Measurements from ENCODE around the gene DNTTIP2. TPM values are rescaled to one million over a fixed set of nuclear protein-coding genes. Genes with fewer than 3 reads are reported as not detected.

Gene DNTTIP2
- polyA plus RNA-seq, 1 of the 3 experiments (the other 2 are of a cell fraction): 9.6 TPM

- CTCF ChIA-PET: interaction anchor here (1.0 to 1.6 kb wide), 2 partner anchors 27 to 39 kb away, joined by 3 to 4 read pairs; no protein-coding TSS in a partner anchor
Measured at GRCh38 chr1:93871366-93871765, 7.6 kb downstream of the DNTTIP2 start.

More at GRCh38 chr1:93871366-93871765, 7.6 kb downstream of the DNTTIP2 start:
- Histone ChIP-seq H2AFZ (ENCODE audit: low read depth) (no peak overlapping the region), H3K9ac (no peak overlapping the region), H3K27me3 (ENCODE audit: insufficient read depth) (no peaks in the 10 kb centered on the region), H3K9me2 (no peaks in the 10 kb centered on the region), H3K79me2 (ENCODE audit: insufficient read depth) (peaks cover 42% of the 10 kb centered on the region), H3K4me3 (ENCODE audit: low read depth in 2 of 2, low read length in 1 of 2) (no peak overlapping the region), H4K20me1 (ENCODE audit: insufficient read depth) (peaks cover 8% of the 10 kb centered on the region; the same call in 1 of the 2 replicates), H3K9me3 (no peaks in the 10 kb centered on the region), H3K27ac (ENCODE audit: low read depth in 2 of 2, low read length in 1 of 2) (no peak overlapping the region), H3F3A (replicated peaks; ENCODE audit: insufficient read depth) (peaks cover 44% of the 10 kb centered on the region), H3K36me3 (replicated peaks in 1 of 2; ENCODE audit: control insufficient read depth in 1 of 2, insufficient read depth in 2 of 2, low read length in 1 of 2) (peaks cover 72 to 76% of the 10 kb centered on the region in 2 experiments), H3K4me2 (no peak overlapping the region), H3K4me1 (ENCODE audit: control insufficient read depth in 1 of 2, insufficient read depth in 2 of 2, low read depth in 1 of 2, low read length in 1 of 2) (peaks cover 3% of the 10 kb centered on the region in 2 experiments; a peak in 2 of 4 replicates)
- POLR2A ChIA-PET: no interaction called here
- TF ChIP-seq USF1 (IDR thresholded peaks at IDR 0.05; ENCODE audit: borderline replicate concordance, low read depth): no peak
- no peak for TF ChIP-seq POLR2AphosphoS5 (IDR thresholded peaks at IDR 0.05; ENCODE audit: low read depth, low read length)
- no peak for TF ChIP-seq ZBTB33 (IDR thresholded peaks at IDR 0.05; ENCODE audit: borderline replicate concordance, low read depth)
- TF ChIP-seq REST (IDR thresholded peaks at IDR 0.05; ENCODE audit: low read depth, low read length): no peak
- TF ChIP-seq SIN3A (IDR thresholded peaks at IDR 0.05; ENCODE audit: borderline replicate concordance, low read depth, low read length): no peak
- no peak for TF ChIP-seq IRF3 (IDR thresholded peaks at IDR 0.05; ENCODE audit: low read depth, low read length)
- no peak for TF ChIP-seq TEAD4 (IDR thresholded peaks at IDR 0.05; ENCODE audit: borderline replicate concordance, insufficient read depth)
- TF ChIP-seq CTCF (IDR thresholded peaks at IDR 0.05): no peak
- TF ChIP-seq MAX (IDR thresholded peaks at IDR 0.05; ENCODE audit: low read depth): no peak
- TF ChIP-seq GABPA (IDR thresholded peaks at IDR 0.05; ENCODE audit: low read depth): no peak
- TF ChIP-seq RFX5 (IDR thresholded peaks at IDR 0.05; ENCODE audit: low read length): no peak
- TF ChIP-seq RXRA (IDR thresholded peaks at IDR 0.05; ENCODE audit: borderline replicate concordance, low read depth): no peak
- no peak for TF ChIP-seq NRF1 (IDR thresholded peaks at IDR 0.05; ENCODE audit: low read depth, low read length)
- DNase-seq: no peak
- WGBS (ENCODE audit: low lambda C conversion rate): 78% methylated on average over 4 of the region's 4 CpGs

Data from SK-N-SH (cell line).